Osteocyte (in vitro differentiated cells): Measurements from ENCODE around the gene MATR3. TPM values are rescaled to one million over a fixed set of nuclear protein-coding genes. Genes with fewer than 3 reads are reported as not detected.
A peak's percentile ranks its signal among the peaks of the same experiment; 100 is the strongest.

ENCODE experiments used
- DNase-seq: peaks from one replicate; pipeline ENCODE4 v3.0.0; 2021; ENCODE audit warnings: mixed read lengths; ENCODE audit not compliant: unreplicated experiment; ENCODE audit errors: extremely low spot score
- H3K27ac Mint-ChIP-seq: one replicate; pipeline ENCODE4 v1.8.0; 2021; ENCODE audit warnings: mild to moderate bottlenecking, mixed read lengths; ENCODE audit not compliant: unreplicated experiment
- H3K27me3 Mint-ChIP-seq: one replicate; pipeline ENCODE4 v1.8.0; 2021; ENCODE audit warnings: mixed read lengths; ENCODE audit not compliant: unreplicated experiment
- H3K36me3 Mint-ChIP-seq: one replicate; pipeline ENCODE4 v1.8.0; 2021; ENCODE audit warnings: mixed read lengths; ENCODE audit not compliant: unreplicated experiment
- H3K4me1 Mint-ChIP-seq: one replicate; pipeline ENCODE4 v1.8.0; 2021; ENCODE audit warnings: mixed read lengths; ENCODE audit not compliant: unreplicated experiment
- H3K4me3 Mint-ChIP-seq: one replicate; pipeline ENCODE4 v1.8.0; 2021; ENCODE audit warnings: mild to moderate bottlenecking, moderate library complexity, mixed read lengths; ENCODE audit not compliant: unreplicated experiment
- H3K9me3 Mint-ChIP-seq: one replicate; pipeline ENCODE4 v1.8.0; 2021; ENCODE audit warnings: mixed read lengths; ENCODE audit not compliant: unreplicated experiment
- total RNA-seq: library from RNA; stranded (reverse); gene quantifications from 2 replicates; pipeline ENCODE4 v1.2.1, GENCODE V29; 2021
- TF ChIP-seq, protein P1 (sequence below): fragments of 200-600 bp; sonication (generic); IDR thresholded peaks from 2 replicates; pipeline ENCODE4 v1.5.0; 2021; ENCODE audit warnings: antibody characterized with exemption, mild to moderate bottlenecking, moderate library complexity

MATR3 gene
- total RNA-seq, 1 donor from 2014 or later = 218 TPM

DNA sequence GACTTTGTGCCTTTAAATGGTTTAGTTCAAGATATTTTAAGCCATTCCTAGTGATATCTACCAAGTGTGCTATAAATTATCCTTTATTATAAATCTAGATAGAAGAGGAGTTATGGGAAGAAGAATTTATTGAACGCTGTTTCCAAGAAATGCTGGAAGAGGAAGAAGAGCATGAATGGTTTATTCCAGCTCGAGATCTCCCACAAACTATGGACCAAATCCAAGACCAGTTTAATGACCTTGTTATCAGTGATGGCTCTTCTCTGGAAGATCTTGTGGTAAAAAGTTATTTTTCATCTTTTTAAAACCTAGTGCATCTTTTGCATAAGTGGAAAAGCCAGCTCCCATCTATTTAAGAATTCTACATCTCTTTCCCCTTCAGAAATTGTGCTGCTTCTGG, 70.9 kb downstream of the MATR3 start:
- H3K4me1 Mint-ChIP-seq = peaks cover 18% of the 10 kb centered on the region
- no peaks in the 10 kb centered on the region for H3K9me3 Mint-ChIP-seq
- H3K36me3 Mint-ChIP-seq = peaks cover 31% of the 10 kb centered on the region

DNA sequence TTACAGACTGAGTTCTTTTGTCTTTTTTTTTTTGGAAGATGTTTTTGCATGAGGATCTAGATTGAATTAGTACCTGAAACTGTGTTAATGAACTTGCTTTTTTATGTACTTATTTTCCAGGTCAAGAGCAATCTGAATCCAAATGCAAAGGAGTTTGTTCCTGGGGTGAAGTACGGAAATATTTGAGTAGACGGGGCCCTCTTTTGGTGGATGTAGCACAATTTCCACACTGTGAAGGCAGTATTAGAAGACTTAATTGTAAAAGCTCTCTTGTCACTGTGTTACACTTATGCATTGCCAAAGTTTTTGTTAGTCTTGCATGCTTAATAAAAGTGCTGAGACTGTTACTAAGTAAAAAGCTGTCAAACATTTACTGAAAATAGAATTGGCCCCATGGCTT, 75.1 kb downstream of the MATR3 start:
- no peaks in the 10 kb centered on the region for H3K9me3 Mint-ChIP-seq
- H3K27me3 Mint-ChIP-seq = no peaks in the 10 kb centered on the region
- TF ChIP-seq, protein P1, sequence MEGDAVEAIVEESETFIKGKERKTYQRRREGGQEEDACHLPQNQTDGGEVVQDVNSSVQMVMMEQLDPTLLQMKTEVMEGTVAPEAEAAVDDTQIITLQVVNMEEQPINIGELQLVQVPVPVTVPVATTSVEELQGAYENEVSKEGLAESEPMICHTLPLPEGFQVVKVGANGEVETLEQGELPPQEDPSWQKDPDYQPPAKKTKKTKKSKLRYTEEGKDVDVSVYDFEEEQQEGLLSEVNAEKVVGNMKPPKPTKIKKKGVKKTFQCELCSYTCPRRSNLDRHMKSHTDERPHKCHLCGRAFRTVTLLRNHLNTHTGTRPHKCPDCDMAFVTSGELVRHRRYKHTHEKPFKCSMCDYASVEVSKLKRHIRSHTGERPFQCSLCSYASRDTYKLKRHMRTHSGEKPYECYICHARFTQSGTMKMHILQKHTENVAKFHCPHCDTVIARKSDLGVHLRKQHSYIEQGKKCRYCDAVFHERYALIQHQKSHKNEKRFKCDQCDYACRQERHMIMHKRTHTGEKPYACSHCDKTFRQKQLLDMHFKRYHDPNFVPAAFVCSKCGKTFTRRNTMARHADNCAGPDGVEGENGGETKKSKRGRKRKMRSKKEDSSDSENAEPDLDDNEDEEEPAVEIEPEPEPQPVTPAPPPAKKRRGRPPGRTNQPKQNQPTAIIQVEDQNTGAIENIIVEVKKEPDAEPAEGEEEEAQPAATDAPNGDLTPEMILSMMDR = peak; percentile 19
- peak overlapping the region; percentile 82 for H3K27ac Mint-ChIP-seq
- no peak for DNase-seq
- H3K4me3 Mint-ChIP-seq = no peak overlapping the region
- peaks cover 23% of the 10 kb centered on the region for H3K4me1 Mint-ChIP-seq
- peaks cover 39% of the 10 kb centered on the region for H3K36me3 Mint-ChIP-seq

More for the DNA sequence above, 70.9 kb downstream of the MATR3 start:
- no peak for DNase-seq
- H3K27ac Mint-ChIP-seq = no peak overlapping the region
- H3K4me3 Mint-ChIP-seq = no peak overlapping the region
- no peaks in the 10 kb centered on the region for H3K27me3 Mint-ChIP-seq
- TF ChIP-seq, protein P1 = no peak

DNA sequence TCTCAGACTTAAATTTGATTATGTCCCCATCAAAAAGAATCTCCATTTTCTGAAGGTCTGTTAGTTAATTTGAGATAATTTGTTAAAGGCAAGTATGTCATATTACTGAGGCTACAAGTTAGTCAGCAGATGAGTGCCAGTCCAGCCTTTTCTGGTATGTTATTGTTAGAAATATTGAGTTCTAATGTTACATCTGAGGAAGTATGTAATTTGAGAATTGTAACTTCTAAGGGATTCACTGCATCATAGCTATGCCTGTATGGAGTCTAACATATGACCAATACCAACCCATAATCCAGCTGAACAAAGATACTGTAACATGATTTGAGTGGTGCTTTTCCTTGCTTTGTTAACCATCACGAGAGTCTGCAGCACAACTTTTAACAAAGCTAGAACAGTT, 75.6 kb downstream of the MATR3 start:
- H3K4me1 Mint-ChIP-seq = peaks cover 26% of the 10 kb centered on the region
- no peaks in the 10 kb centered on the region for H3K27me3 Mint-ChIP-seq
- peak overlapping the region; percentile 82 for H3K27ac Mint-ChIP-seq
- H3K9me3 Mint-ChIP-seq = no peaks in the 10 kb centered on the region
- DNase-seq = no peak
- peaks cover 33% of the 10 kb centered on the region for H3K36me3 Mint-ChIP-seq
- TF ChIP-seq, protein P1 = no peak
- no peak overlapping the region for H3K4me3 Mint-ChIP-seq

DNA sequence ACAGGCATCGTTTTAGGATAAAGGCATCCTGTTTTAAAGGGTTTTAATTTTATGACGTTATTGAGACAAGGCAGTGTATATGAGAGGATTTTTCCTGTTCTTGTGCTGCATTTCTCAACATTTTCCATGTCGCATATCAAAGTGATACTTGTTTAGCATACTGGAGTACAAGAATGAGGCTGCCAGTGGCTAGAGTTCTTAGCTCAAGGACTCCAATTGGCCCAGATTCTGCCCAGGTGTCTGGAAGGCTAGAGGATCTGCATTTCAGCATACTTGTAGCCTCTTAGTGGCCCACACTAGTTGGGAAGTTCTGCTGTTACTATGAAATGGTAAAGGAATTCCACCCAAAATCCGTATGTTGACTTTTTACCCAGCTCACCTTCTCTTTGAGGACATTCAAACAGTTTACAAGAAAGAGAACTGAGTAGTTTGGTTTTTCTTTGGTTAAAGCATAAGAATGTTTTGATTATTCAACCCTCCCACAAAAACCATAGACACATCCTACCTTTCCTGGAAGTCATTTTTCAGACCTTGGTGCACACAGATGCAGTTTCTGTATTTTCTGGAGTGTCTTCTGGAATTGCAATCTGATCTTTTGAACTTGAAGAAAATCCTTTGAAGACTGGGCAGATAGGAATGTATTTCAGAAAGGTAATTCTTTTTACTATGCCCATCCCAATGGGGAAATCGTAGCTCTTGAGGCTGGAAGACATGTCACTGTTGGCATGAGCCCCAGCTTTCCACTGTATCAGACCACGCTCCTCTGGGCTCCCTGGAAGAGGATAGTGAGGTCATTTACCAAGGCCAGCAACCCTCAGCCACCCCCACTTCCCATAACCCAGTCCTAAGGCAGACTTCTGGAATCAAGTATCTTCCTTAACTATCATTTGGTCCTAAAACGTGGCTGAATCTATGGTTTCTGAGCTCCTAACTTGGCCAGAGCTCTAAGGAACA, 78.2 kb downstream of the MATR3 start:
- Mint-ChIP-seq H3K4me3 (no peak overlapping the region), H3K27me3 (no peaks in the 10 kb centered on the region), H3K36me3 (peaks cover 21% of the 10 kb centered on the region), H3K27ac (no peak overlapping the region), H3K4me1 (peaks cover 26% of the 10 kb centered on the region), H3K9me3 (no peaks in the 10 kb centered on the region)
- TF ChIP-seq, protein P1 = no peak
- no peak for DNase-seq

DNA sequence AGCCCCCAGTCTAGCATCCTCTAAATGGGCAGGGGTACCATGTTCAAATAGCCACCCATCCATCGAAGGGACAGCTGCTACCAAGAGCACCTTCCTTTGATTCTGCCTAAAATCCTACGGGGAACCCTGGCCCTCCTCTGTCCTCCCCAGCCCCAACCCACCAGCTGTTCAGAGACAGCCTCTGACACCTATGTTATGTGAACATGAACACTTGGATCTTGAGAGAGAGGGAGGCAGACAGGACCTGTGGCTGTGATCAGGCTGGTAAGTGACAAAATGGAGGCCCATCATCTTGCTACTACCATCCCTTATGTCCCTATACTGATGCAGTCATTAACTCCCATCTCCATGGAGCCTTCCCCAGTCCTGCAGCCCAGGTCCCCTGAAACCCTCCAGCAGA, 81.4 kb downstream of the MATR3 start:
- Mint-ChIP-seq H3K4me3 (no peak overlapping the region), H3K4me1 (peaks cover 10% of the 10 kb centered on the region), H3K9me3 (no peaks in the 10 kb centered on the region), H3K27me3 (no peaks in the 10 kb centered on the region), H3K27ac (no peak overlapping the region), H3K36me3 (peaks cover 16% of the 10 kb centered on the region)
- TF ChIP-seq, protein P1 = no peak
- DNase-seq = no peak
